ENCODE measurements around the gene SLC4A11. TPM values are rescaled to one million over a fixed set of nuclear protein-coding genes. Genes with fewer than 3 reads are reported as not detected.

SLC4A11 gene
- total RNA-seq, 1 experiment from 2014 or later = 26.8 TPM

- DNase-seq = no peak
- TF ChIP-seq CTCF (conservative IDR thresholded peaks at IDR 0.05; ENCODE audit: low read depth, low read length) = no peak
- no peak for TF ChIP-seq EZH2 (IDR thresholded peaks at IDR 0.05; ENCODE audit: low read length, unreplicated experiment)
- TF ChIP-seq EZH2phosphoT487 (IDR thresholded peaks at IDR 0.05; ENCODE audit: borderline replicate concordance, low read length) = no peak
These were observed 43.6 kb upstream of the SLC4A11 start for GRCh38 chr20:3282271-3283221.

GRCh38 chr20:3281437-3281836, 42.4 kb upstream of the SLC4A11 start:
- BruUV-seq (replicated peaks) = no TSS peak

More at GRCh38 chr20:3282271-3283221, 43.6 kb upstream of the SLC4A11 start:
- POLR2A ChIA-PET (ENCODE audit: unreplicated experiment) = no interaction called here
- intact Hi-C loops (cut with micrococcal nuclease) = no loop called here
- Histone ChIP-seq H3K27me3 (ENCODE audit: low read length) (no peaks in the 10 kb centered on the region), H3K4me3 (ENCODE audit: low read length) (no peak overlapping the region), H3K9ac (ENCODE audit: low read length) (no peak overlapping the region), H3F3A (ENCODE audit: low read length, unreplicated experiment) (no peaks in the 10 kb centered on the region), H3K4me1 (ENCODE audit: insufficient read depth, low read length) (no peaks in the 10 kb centered on the region), H4K20me1 (ENCODE audit: low read length) (no peaks in the 10 kb centered on the region), H3K9me2 (replicated peaks; ENCODE audit: low read length) (no peaks in the 10 kb centered on the region), H2AFZ (ENCODE audit: low read length) (no peak overlapping the region), H3K27ac (ENCODE audit: low read length) (no peak overlapping the region), H3K4me2 (ENCODE audit: low read length) (no peak overlapping the region), H3K36me3 (ENCODE audit: low read depth, low read length) (no peaks in the 10 kb centered on the region), H3K9me3 (ENCODE audit: low read length) (no peaks in the 10 kb centered on the region), H3K79me2 (ENCODE audit: low read length) (no peaks in the 10 kb centered on the region)
- no TSS peak for BruUV-seq (replicated peaks)
- ATAC-seq = no peak
- CTCF ChIA-PET = no interaction called here

More at GRCh38 chr20:3281437-3281836, 42.4 kb upstream of the SLC4A11 start:
- POLR2A ChIA-PET (ENCODE audit: unreplicated experiment) = no interaction called here
- TF ChIP-seq EZH2phosphoT487 (IDR thresholded peaks at IDR 0.05; ENCODE audit: borderline replicate concordance, low read length) = no peak
- no peak for TF ChIP-seq CTCF (conservative IDR thresholded peaks at IDR 0.05; ENCODE audit: low read depth, low read length)
- no peak for TF ChIP-seq EZH2 (IDR thresholded peaks at IDR 0.05; ENCODE audit: low read length, unreplicated experiment)
- Histone ChIP-seq H2AFZ (ENCODE audit: low read length) (no peak overlapping the region), H3K4me1 (ENCODE audit: insufficient read depth, low read length) (no peaks in the 10 kb centered on the region), H3K4me2 (ENCODE audit: low read length) (no peak overlapping the region), H3K27ac (ENCODE audit: low read length) (no peak overlapping the region), H3F3A (ENCODE audit: low read length, unreplicated experiment) (no peaks in the 10 kb centered on the region), H4K20me1 (ENCODE audit: low read length) (no peaks in the 10 kb centered on the region), H3K79me2 (ENCODE audit: low read length) (no peaks in the 10 kb centered on the region), H3K9me3 (ENCODE audit: low read length) (no peaks in the 10 kb centered on the region), H3K36me3 (ENCODE audit: low read depth, low read length) (no peaks in the 10 kb centered on the region), H3K9ac (ENCODE audit: low read length) (no peak overlapping the region), H3K4me3 (ENCODE audit: low read length) (no peak overlapping the region), H3K27me3 (ENCODE audit: low read length) (no peaks in the 10 kb centered on the region), H3K9me2 (replicated peaks; ENCODE audit: low read length) (no peaks in the 10 kb centered on the region)
- intact Hi-C loops (cut with micrococcal nuclease) = no loop called here
- ATAC-seq (no peak; the same call in 1 of the 2 replicates), DNase-seq (peak; percentile 6)
- CTCF ChIA-PET = no interaction called here
